Fibroblast of mammary gland (primary cell): Measurements from ENCODE around the gene TM9SF3.

Source experiments
- DNase-seq: peaks from one replicate; pipeline ENCODE4 v3.0.0-alpha.2; 2010; ENCODE audit warnings: low read depth
- H3K4me3 ChIP-seq: 2 replicates; pipeline ENCODE4 v1.5.1; 2011; ENCODE audit warnings: low read depth, mild to moderate bottlenecking, low read length, moderate library complexity; ENCODE audit not compliant: control insufficient read depth
- TF ChIP-seq, protein P1 (sequence below): conservative IDR thresholded peaks from 2 replicates; pipeline ENCODE4 v1.5.1; 2011; ENCODE audit warnings: low read depth, low read length, inconsistent platforms; ENCODE audit not compliant: control insufficient read depth, insufficient read depth

Gene TM9SF3

DNA sequence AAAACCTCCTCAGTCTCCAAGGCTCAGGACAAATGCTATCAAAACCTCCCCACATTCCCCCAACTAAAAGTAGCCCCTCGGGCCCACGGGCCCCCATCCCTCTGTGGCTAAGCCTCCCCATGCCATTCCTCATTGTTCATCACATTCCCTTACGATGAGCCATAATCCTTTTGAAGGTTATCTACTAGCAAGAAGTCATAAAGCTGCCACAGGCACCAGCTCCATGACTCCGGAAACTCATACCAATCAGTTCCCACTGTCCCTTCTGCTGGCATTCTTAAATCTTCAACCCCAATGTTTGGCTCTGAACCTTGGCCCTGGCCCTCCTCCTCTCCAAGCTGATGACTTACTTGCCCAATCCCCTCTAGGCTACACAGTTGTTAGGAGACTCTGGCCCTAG is 19.4 kb upstream of the TM9SF3 start:
- H3K4me3 ChIP-seq = no peak overlapping the region
- TF ChIP-seq, protein P1, sequence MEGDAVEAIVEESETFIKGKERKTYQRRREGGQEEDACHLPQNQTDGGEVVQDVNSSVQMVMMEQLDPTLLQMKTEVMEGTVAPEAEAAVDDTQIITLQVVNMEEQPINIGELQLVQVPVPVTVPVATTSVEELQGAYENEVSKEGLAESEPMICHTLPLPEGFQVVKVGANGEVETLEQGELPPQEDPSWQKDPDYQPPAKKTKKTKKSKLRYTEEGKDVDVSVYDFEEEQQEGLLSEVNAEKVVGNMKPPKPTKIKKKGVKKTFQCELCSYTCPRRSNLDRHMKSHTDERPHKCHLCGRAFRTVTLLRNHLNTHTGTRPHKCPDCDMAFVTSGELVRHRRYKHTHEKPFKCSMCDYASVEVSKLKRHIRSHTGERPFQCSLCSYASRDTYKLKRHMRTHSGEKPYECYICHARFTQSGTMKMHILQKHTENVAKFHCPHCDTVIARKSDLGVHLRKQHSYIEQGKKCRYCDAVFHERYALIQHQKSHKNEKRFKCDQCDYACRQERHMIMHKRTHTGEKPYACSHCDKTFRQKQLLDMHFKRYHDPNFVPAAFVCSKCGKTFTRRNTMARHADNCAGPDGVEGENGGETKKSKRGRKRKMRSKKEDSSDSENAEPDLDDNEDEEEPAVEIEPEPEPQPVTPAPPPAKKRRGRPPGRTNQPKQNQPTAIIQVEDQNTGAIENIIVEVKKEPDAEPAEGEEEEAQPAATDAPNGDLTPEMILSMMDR = no peak
- no peak for DNase-seq

GRCh38 chr10:96600337-96600736 is 13.5 kb upstream of the TM9SF3 start:
- H3K4me3 ChIP-seq = no peak overlapping the region
- no peak for DNase-seq
- TF ChIP-seq, protein P1 = no peak

GRCh38 chr10:96598846-96599245 is 12.0 kb upstream of the TM9SF3 start:
- DNase-seq = no peak
- TF ChIP-seq, protein P1 = no peak
- H3K4me3 ChIP-seq = no peak overlapping the region

GRCh38 chr10:96596422-96597407 is 9.9 kb upstream of the TM9SF3 start:
- no peak for DNase-seq
- TF ChIP-seq, protein P1 = no peak
- no peak overlapping the region for H3K4me3 ChIP-seq

- no peak overlapping the region for H3K4me3 ChIP-seq
- DNase-seq = no peak
- TF ChIP-seq, protein P1 = no peak
Observed at GRCh38 chr10:96595741-96596140, 8.9 kb upstream of the TM9SF3 start.

GRCh38 chr10:96591946-96592345 is 5.1 kb upstream of the TM9SF3 start:
- H3K4me3 ChIP-seq = no peak overlapping the region
- TF ChIP-seq, protein P1 = no peak
- DNase-seq = no peak
